ENCODE measurements around the gene ANKS1B. TPM values are rescaled to one million over a fixed set of nuclear protein-coding genes. Genes with fewer than 3 reads are reported as not detected.

Gene ANKS1B
- polyA plus RNA-seq, 3 donors, result not detected

DNA sequence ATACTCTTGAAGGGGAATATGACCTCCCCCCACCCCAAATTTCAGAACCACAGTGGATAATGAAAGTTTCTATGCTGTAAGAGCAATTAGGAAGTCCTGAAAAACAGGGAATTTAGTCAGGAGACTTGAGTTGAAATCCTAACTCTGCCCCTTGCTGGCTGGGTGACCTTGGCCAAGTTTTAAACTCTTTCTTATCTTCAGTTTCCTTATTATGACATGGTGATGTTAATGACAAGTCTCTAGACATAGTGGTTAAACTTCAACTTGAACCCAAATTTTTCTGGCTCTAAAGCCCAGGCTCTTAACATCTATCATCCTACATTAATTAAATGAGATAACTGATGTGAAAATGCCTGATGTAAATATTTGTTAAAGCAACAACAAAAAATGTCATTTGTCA is 1013.8 kb downstream of the ANKS1B start:
- Histone ChIP-seq H3K4me2 (replicated peaks; ENCODE audit: extremely low read depth, low read length, poor library complexity, severe bottlenecking) (no peak overlapping the region), H3K27ac (ENCODE audit: low read depth in 1 of 2, low read length in 2 of 2) (no peak overlapping the region), H3K4me3 (replicated peaks in 1 of 3; ENCODE audit: low read depth in 2 of 3, low read length in 3 of 3) (no peak overlapping the region), H3K27me3 (ENCODE audit: control insufficient read depth in 2 of 2, insufficient read depth in 2 of 2, low read length in 2 of 2) (no peaks in the 10 kb centered on the region), H3K79me2 (ENCODE audit: insufficient read depth, low read length) (no peaks in the 10 kb centered on the region), H3K9me3 (replicated peaks in 1 of 2; ENCODE audit: control insufficient read depth in 1 of 2, insufficient read depth in 1 of 2, low read length in 2 of 2) (no peaks in the 10 kb centered on the region), H2AFZ (ENCODE audit: insufficient read depth, low read depth, low read length, poor library complexity, severe bottlenecking) (no peak overlapping the region), H3K4me1 (ENCODE audit: control insufficient read depth in 1 of 2, insufficient read depth in 2 of 2, low read length in 2 of 2) (no peaks in the 10 kb centered on the region), H3K36me3 (replicated peaks in 1 of 2; ENCODE audit: control insufficient read depth in 1 of 2, insufficient read depth in 2 of 2, low read length in 2 of 2) (no peaks in the 10 kb centered on the region), H3K9ac (ENCODE audit: insufficient read depth, low read length, poor library complexity, severe bottlenecking) (no peak overlapping the region), H4K20me1 (ENCODE audit: insufficient read depth, low read length) (no peaks in the 10 kb centered on the region)
- Mint-ChIP-seq H3K36me3 (no peaks in the 10 kb centered on the region), H3K4me3 (no peak overlapping the region), H3K27me3 (ENCODE audit: low read depth in 3 of 3) (peaks cover 0 to 4% (median 1%) of the 10 kb centered on the region in 3 donors), H3K4me1 (no peaks in the 10 kb centered on the region), H3K27ac (no peak overlapping the region), H3K9me3 (peaks cover 0 to 3% (median 0%) of the 10 kb centered on the region in 7 donors)
- intact Hi-C loops (cut with micrococcal nuclease), result no loop called here
- TF ChIP-seq, protein P1, sequence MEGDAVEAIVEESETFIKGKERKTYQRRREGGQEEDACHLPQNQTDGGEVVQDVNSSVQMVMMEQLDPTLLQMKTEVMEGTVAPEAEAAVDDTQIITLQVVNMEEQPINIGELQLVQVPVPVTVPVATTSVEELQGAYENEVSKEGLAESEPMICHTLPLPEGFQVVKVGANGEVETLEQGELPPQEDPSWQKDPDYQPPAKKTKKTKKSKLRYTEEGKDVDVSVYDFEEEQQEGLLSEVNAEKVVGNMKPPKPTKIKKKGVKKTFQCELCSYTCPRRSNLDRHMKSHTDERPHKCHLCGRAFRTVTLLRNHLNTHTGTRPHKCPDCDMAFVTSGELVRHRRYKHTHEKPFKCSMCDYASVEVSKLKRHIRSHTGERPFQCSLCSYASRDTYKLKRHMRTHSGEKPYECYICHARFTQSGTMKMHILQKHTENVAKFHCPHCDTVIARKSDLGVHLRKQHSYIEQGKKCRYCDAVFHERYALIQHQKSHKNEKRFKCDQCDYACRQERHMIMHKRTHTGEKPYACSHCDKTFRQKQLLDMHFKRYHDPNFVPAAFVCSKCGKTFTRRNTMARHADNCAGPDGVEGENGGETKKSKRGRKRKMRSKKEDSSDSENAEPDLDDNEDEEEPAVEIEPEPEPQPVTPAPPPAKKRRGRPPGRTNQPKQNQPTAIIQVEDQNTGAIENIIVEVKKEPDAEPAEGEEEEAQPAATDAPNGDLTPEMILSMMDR (IDR thresholded peaks at IDR 0.05), result no peak
- no peak for DNase-seq

DNA sequence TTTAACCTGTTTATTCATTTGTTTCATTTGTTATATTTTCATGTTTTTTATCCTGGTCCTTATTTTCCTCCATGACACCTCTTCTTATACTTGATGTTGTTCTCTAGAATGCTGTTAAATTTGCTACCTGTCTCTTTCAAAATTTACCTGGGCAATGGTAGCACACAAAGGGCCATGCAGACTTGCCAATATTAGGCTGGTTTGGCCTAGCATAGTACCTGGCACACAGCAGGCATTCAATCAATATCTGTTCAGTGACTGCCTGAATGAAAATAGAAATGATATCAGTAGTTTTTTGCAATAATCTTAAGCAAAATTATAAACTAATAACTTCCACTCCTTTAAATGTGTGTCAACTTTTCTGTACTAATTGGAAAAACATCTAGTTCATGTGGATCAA is 1014.5 kb downstream of the ANKS1B start:
- H4K20me1 ChIP-seq (ENCODE audit: insufficient read depth, low read length), result no peaks in the 10 kb centered on the region
- no peaks in the 10 kb centered on the region for H3K4me1 ChIP-seq (ENCODE audit: control insufficient read depth in 1 of 2, insufficient read depth in 2 of 2, low read length in 2 of 2)
- H3K27ac ChIP-seq (ENCODE audit: low read depth in 1 of 2, low read length in 2 of 2), result no peak overlapping the region
- H3K9me3 ChIP-seq (replicated peaks in 1 of 2; ENCODE audit: control insufficient read depth in 1 of 2, insufficient read depth in 1 of 2, low read length in 2 of 2), result no peaks in the 10 kb centered on the region
- DNase-seq, result no peak
- H3K27ac Mint-ChIP-seq, result no peak overlapping the region
- H3K9me3 Mint-ChIP-seq, result peaks cover 0 to 3% (median 0%) of the 10 kb centered on the region in 7 donors
- H3K36me3 Mint-ChIP-seq, result no peaks in the 10 kb centered on the region
- no peaks in the 10 kb centered on the region for H3K4me1 Mint-ChIP-seq
- H3K4me3 ChIP-seq (replicated peaks in 1 of 3; ENCODE audit: low read depth in 2 of 3, low read length in 3 of 3), result no peak overlapping the region
- no peak overlapping the region for H3K4me2 ChIP-seq (replicated peaks; ENCODE audit: extremely low read depth, low read length, poor library complexity, severe bottlenecking)
- no peaks in the 10 kb centered on the region for H3K79me2 ChIP-seq (ENCODE audit: insufficient read depth, low read length)
- peaks cover 0 to 4% (median 1%) of the 10 kb centered on the region in 3 donors for H3K27me3 Mint-ChIP-seq (ENCODE audit: low read depth in 3 of 3)
- H2AFZ ChIP-seq (ENCODE audit: insufficient read depth, low read depth, low read length, poor library complexity, severe bottlenecking), result no peak overlapping the region
- H3K9ac ChIP-seq (ENCODE audit: insufficient read depth, low read length, poor library complexity, severe bottlenecking), result no peak overlapping the region
- H3K36me3 ChIP-seq (replicated peaks in 1 of 2; ENCODE audit: control insufficient read depth in 1 of 2, insufficient read depth in 2 of 2, low read length in 2 of 2), result no peaks in the 10 kb centered on the region
- H3K27me3 ChIP-seq (ENCODE audit: control insufficient read depth in 2 of 2, insufficient read depth in 2 of 2, low read length in 2 of 2), result no peaks in the 10 kb centered on the region
- H3K4me3 Mint-ChIP-seq, result no peak overlapping the region
- TF ChIP-seq, protein P1 (IDR thresholded peaks at IDR 0.05), result no peak
- intact Hi-C loops (cut with micrococcal nuclease), result no loop called here

Measured in CD14-positive monocyte (primary cell).